ENCODE results near the gene AKAP5. TPM values are rescaled to one million over a fixed set of nuclear protein-coding genes. Genes with fewer than 3 reads are reported as not detected.
A peak's percentile ranks its signal among the peaks of the same experiment; 100 is the strongest.

Gene AKAP5
- total RNA-seq, 1 experiment from 2014 or later = 8.3 TPM

- DNase-seq (ENCODE audit: low read depth in 1 of 2, low spot score in 2 of 2) = no peak
- no peaks in the 10 kb centered on the region for H3K9me3 ChIP-seq (replicated peaks)
- no peak overlapping the region for H3K4me3 ChIP-seq
- H3K27ac ChIP-seq = no peak overlapping the region
- H3K4me1 ChIP-seq (replicated peaks) = peaks cover 15% of the 10 kb centered on the region
- H3K36me3 ChIP-seq = peaks cover 2% of the 10 kb centered on the region
- H3K27me3 ChIP-seq (replicated peaks) = no peaks in the 10 kb centered on the region
Measured at GRCh38 chr14:64467101-64467500, 1.8 kb downstream of the AKAP5 start.

GRCh38 chr14:64467566-64467965 lies 2.3 kb downstream of the AKAP5 start:
- Histone ChIP-seq H3K27me3 (replicated peaks) (no peaks in the 10 kb centered on the region), H3K9me3 (replicated peaks) (no peaks in the 10 kb centered on the region), H3K4me1 (replicated peaks) (peaks cover 15% of the 10 kb centered on the region), H3K4me3 (no peak overlapping the region), H3K36me3 (peaks cover 3% of the 10 kb centered on the region), H3K27ac (no peak overlapping the region)
- DNase-seq (ENCODE audit: low read depth in 1 of 2, low spot score in 2 of 2) = no peak

DNA sequence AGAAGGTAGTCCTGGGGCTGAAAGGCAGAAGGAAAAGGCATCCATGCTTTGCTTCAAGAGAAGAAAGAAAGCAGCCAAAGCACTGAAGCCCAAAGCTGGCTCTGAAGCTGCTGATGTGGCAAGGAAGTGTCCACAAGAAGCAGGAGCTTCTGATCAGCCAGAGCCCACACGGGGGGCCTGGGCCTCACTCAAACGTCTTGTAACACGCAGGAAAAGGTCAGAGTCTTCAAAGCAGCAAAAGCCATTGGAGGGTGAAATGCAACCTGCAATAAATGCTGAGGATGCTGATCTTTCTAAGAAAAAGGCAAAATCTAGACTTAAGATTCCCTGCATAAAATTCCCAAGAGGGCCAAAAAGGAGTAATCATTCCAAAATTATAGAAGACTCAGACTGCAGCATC lies 3.2 kb downstream of the AKAP5 start:
- peaks cover 15% of the 10 kb centered on the region for H3K4me1 ChIP-seq (replicated peaks)
- no peak overlapping the region for H3K27ac ChIP-seq
- H3K4me3 ChIP-seq = no peak overlapping the region
- H3K27me3 ChIP-seq (replicated peaks) = no peaks in the 10 kb centered on the region
- peaks cover 3% of the 10 kb centered on the region for H3K36me3 ChIP-seq
- no peaks in the 10 kb centered on the region for H3K9me3 ChIP-seq (replicated peaks)
- no peak for DNase-seq (ENCODE audit: low read depth in 1 of 2, low spot score in 2 of 2)

DNA sequence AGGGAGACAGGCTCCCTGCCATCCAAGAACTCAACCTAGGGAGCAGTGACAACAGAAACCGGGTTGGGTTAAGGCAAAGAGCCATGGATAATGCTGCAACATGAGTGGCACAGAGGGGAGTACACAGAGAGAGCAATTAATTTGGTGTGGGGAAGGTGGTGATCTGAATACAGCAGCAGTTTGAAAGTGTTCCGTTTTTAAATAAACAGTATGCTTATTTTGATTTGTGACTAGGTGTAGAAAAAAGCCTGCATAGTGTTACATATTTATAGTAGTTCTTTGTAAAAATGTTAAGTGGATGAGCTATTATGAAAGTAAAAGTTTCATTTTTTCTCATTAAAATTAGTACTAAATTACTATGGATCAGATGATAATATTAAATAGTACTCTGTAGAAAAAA lies 8.7 kb downstream of the AKAP5 start:
- Histone ChIP-seq H3K27ac (no peak overlapping the region), H3K4me1 (replicated peaks) (peaks cover 4% of the 10 kb centered on the region), H3K36me3 (peaks cover 3% of the 10 kb centered on the region), H3K27me3 (replicated peaks) (no peaks in the 10 kb centered on the region), H3K4me3 (no peak overlapping the region), H3K9me3 (replicated peaks) (no peaks in the 10 kb centered on the region)
- no peak for DNase-seq (ENCODE audit: low read depth in 1 of 2, low spot score in 2 of 2)

DNA sequence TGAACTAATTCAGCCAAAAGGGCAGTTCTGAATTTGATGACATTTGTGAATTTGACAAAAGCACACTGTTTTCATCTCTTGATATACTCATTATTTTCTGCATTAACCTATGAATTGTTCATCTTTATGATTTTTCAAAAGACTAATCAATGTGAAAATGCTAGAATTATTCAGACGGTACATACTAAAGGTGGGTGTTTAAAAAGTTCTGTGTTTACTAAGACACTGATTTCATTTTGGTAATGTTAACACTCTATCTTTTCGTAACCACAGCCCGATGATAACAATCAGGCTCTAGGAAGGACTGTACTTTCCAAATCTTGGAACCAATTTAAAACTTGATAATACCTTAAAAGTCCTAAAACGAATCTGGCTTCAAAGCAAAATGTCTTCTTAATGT lies 9.4 kb downstream of the AKAP5 start:
- Histone ChIP-seq H3K4me1 (replicated peaks) (peaks cover 2% of the 10 kb centered on the region), H3K27ac (no peak overlapping the region), H3K36me3 (peaks cover 3% of the 10 kb centered on the region; the same call in 1 of the 2 replicates), H3K9me3 (replicated peaks) (no peaks in the 10 kb centered on the region), H3K4me3 (no peak overlapping the region), H3K27me3 (replicated peaks) (no peaks in the 10 kb centered on the region)
- DNase-seq (ENCODE audit: low read depth in 1 of 2, low spot score in 2 of 2) = no peak

DNA sequence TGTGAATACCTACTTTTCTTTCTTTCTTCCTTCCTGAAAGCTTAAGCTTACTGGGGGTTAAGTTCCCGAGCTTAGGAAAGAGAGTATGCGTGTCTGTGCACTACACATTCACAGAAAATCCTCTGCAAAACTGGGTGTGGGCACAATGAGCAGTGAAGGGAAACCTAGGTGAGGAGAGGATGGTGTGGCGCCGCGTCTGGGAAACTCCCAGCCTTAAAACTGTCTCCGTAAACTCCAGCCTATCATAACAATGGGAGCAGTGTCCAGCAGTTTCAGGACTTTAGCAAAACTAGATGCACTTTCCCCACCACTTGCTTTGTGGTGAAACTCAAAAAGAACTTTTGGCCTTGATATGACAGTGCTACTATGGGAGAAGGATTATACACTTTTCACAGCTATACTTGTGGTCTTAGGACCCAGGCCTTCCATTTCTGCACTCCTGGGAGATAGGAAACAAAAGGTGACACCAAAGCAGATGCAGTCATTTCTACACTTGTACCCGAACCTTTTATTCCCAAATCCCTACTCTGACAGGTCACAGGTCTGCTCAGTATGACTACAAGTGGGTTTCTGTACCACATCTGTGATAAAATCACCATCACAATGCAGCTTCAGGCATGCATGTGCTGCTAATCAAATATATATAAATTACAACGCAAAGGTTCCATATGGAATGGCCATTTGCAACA lies 10.4 kb downstream of the AKAP5 start:
- DNase-seq (ENCODE audit: low read depth in 1 of 2, low spot score in 2 of 2) = no peak
- no peak overlapping the region for H3K4me3 ChIP-seq
- peaks cover 3% of the 10 kb centered on the region; the same call in 1 of the 2 replicates for H3K36me3 ChIP-seq
- H3K27ac ChIP-seq = no peak overlapping the region
- no peaks in the 10 kb centered on the region for H3K27me3 ChIP-seq (replicated peaks)
- no peaks in the 10 kb centered on the region for H3K9me3 ChIP-seq (replicated peaks)
- no peaks in the 10 kb centered on the region for H3K4me1 ChIP-seq (replicated peaks)

DNA sequence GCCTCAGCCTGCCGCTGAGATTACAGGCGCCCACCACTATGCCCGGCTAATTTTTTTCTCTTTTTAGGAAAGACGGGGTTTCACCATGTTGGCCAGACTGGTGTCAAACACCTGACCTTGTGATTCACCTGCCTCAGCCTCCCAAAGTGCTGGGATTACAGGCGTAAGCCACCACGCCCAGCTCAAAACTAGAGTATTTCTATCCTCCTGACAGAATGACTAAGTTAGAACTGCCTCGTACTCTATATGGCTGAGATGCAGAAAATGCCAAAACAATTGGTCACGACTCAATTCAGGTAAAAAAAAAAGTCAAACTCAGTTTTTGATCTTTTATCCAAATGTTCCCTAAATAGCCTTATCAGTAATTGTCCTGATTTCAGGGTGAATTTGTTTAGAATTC lies 11.1 kb downstream of the AKAP5 start:
- Histone ChIP-seq H3K36me3 (peaks cover 3% of the 10 kb centered on the region; the same call in 1 of the 2 replicates), H3K27me3 (replicated peaks) (no peaks in the 10 kb centered on the region), H3K4me1 (replicated peaks) (no peaks in the 10 kb centered on the region), H3K9me3 (replicated peaks) (no peaks in the 10 kb centered on the region), H3K4me3 (no peak overlapping the region), H3K27ac (no peak overlapping the region)
- DNase-seq (ENCODE audit: low read depth in 1 of 2, low spot score in 2 of 2) = no peak

GRCh38 chr14:64478634-64479250 lies 13.4 kb downstream of the AKAP5 start:
- H3K27me3 ChIP-seq (replicated peaks) = no peaks in the 10 kb centered on the region
- no peaks in the 10 kb centered on the region for H3K9me3 ChIP-seq (replicated peaks)
- H3K4me1 ChIP-seq (replicated peaks) = no peaks in the 10 kb centered on the region
- DNase-seq (ENCODE audit: low read depth in 1 of 2, low spot score in 2 of 2) = peak in 1 of 2 experiments; percentile 19
- no peak overlapping the region for H3K4me3 ChIP-seq
- no peak overlapping the region for H3K27ac ChIP-seq
- H3K36me3 ChIP-seq = no peaks in the 10 kb centered on the region; the same call in 1 of the 2 replicates

- no peaks in the 10 kb centered on the region for H3K4me1 ChIP-seq (replicated peaks)
- H3K27ac ChIP-seq = no peak overlapping the region
- no peak overlapping the region for H3K4me3 ChIP-seq
- no peaks in the 10 kb centered on the region for H3K9me3 ChIP-seq (replicated peaks)
- H3K36me3 ChIP-seq = peaks cover 26% of the 10 kb centered on the region
- no peak for DNase-seq (ENCODE audit: low read depth in 1 of 2, low spot score in 2 of 2)
- no peaks in the 10 kb centered on the region for H3K27me3 ChIP-seq (replicated peaks)
Measured at GRCh38 chr14:64488590-64489099, 23.3 kb downstream of the AKAP5 start.

GRCh38 chr14:64491637-64492036 lies 26.3 kb downstream of the AKAP5 start:
- Histone ChIP-seq H3K4me1 (replicated peaks) (no peaks in the 10 kb centered on the region), H3K36me3 (peaks cover 29% of the 10 kb centered on the region), H3K27ac (no peak overlapping the region), H3K4me3 (no peak overlapping the region), H3K9me3 (replicated peaks) (no peaks in the 10 kb centered on the region), H3K27me3 (replicated peaks) (no peaks in the 10 kb centered on the region)
- no peak for DNase-seq (ENCODE audit: low read depth in 1 of 2, low spot score in 2 of 2)

- DNase-seq (ENCODE audit: low read depth in 1 of 2, low spot score in 2 of 2) = no peak
- no peaks in the 10 kb centered on the region for H3K27me3 ChIP-seq (replicated peaks)
- H3K4me1 ChIP-seq (replicated peaks) = no peaks in the 10 kb centered on the region
- H3K4me3 ChIP-seq = no peak overlapping the region
- H3K36me3 ChIP-seq = peaks cover 14% of the 10 kb centered on the region
- no peaks in the 10 kb centered on the region for H3K9me3 ChIP-seq (replicated peaks)
- H3K27ac ChIP-seq = no peak overlapping the region
Measured at GRCh38 chr14:64493455-64493854, 28.2 kb downstream of the AKAP5 start.

GRCh38 chr14:64495252-64495651 lies 30.0 kb downstream of the AKAP5 start:
- Histone ChIP-seq H3K4me1 (replicated peaks) (no peaks in the 10 kb centered on the region), H3K9me3 (replicated peaks) (no peaks in the 10 kb centered on the region)

DNA sequence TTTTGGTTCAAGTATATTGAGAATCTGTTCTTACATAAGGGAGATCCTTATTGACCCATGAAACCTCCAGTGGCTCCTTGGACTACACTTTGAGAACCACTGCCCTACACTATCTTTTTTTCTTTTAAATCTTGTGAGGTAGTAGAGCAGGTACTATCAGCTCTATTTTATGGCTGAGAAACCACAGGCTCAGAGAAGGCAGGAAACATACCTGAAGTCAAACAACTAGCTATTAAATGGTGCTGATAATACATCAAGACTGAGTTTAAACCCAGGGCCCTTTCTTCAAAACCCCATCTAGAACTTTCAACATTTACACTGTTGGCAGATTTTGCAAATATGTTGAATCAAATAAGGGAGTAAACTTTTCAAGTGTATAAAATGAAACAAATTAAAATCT lies 31.5 kb downstream of the AKAP5 start:
- Histone ChIP-seq H3K9me3 (replicated peaks) (no peaks in the 10 kb centered on the region), H3K27ac (no peak overlapping the region), H3K4me3 (no peak overlapping the region), H3K27me3 (replicated peaks) (no peaks in the 10 kb centered on the region), H3K4me1 (replicated peaks) (peaks cover 7% of the 10 kb centered on the region), H3K36me3 (0 out of 2 replicates have a peak, but pooled peaks cover 7% of the 10 kb centered on the region)
- no peak for DNase-seq (ENCODE audit: low read depth in 1 of 2, low spot score in 2 of 2)

More at GRCh38 chr14:64495252-64495651, 30.0 kb downstream of the AKAP5 start:
- H3K36me3 ChIP-seq = 0 out of 2 replicates have a peak, but pooled peaks cover 7% of the 10 kb centered on the region
- H3K27me3 ChIP-seq (replicated peaks) = no peaks in the 10 kb centered on the region
- H3K4me3 ChIP-seq = no peak overlapping the region
- no peak for DNase-seq (ENCODE audit: low read depth in 1 of 2, low spot score in 2 of 2)
- no peak overlapping the region for H3K27ac ChIP-seq

DNA sequence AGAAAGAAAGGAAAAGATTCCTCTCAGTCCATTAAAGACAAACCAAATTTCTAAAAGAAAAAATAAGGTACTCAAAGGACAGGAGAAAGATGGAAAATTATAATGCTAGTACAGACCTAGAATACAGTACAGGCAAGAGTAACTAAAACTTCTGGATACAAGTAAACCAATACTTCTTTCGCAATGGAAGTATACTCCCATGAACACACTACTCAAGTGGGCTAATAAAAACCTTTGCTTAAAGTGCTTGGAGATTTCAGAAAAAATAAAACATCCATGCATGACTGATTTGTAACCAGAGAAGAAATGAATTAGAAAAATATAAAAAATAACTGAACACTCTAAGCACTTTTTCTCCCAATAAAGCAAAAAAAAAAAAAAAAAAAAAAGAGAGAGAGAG lies 34.8 kb downstream of the AKAP5 start:
- Histone ChIP-seq H3K27me3 (replicated peaks) (no peaks in the 10 kb centered on the region), H3K9me3 (replicated peaks) (no peaks in the 10 kb centered on the region), H3K27ac (no peak overlapping the region), H3K36me3 (peaks cover 12% of the 10 kb centered on the region), H3K4me3 (no peak overlapping the region), H3K4me1 (replicated peaks) (peaks cover 18% of the 10 kb centered on the region)
- DNase-seq (ENCODE audit: low read depth in 1 of 2, low spot score in 2 of 2) = no peak

Data from SJSA1 (cell line).